GM12878 (cell line): Measurements from ENCODE around the gene DGKA.

Source experiments
- CHD4 ChIP-seq: fragments of 200-600 bp; sonication (generic); IDR thresholded peaks from 2 replicates; pipeline ENCODE4 v1.6.1; 2016; ENCODE audit warnings: mild to moderate bottlenecking
- POLR2AphosphoS5 ChIP-seq: IDR thresholded peaks from 2 replicates; pipeline ENCODE4 v1.6.1; 2011; ENCODE audit warnings: mild to moderate bottlenecking, low read length, inconsistent platforms
- SREBF1 ChIP-seq: IDR thresholded peaks from 2 replicates; pipeline ENCODE4 v1.6.1; 2012; ENCODE audit warnings: mild to moderate bottlenecking, low read length
- TCF12 ChIP-seq: IDR thresholded peaks from 2 replicates; pipeline ENCODE4 v1.6.1; 2011; ENCODE audit warnings: low read depth, mild to moderate bottlenecking, low read length
- YY1 ChIP-seq: IDR thresholded peaks from 2 replicates; pipeline ENCODE4 v1.6.1; 2011; ENCODE audit warnings: low read depth, mild to moderate bottlenecking, low read length
- TF ChIP-seq, protein P1 (sequence below), 3 experiments: IDR thresholded peaks in 2 of 3; conservative IDR thresholded peaks in 1 of 3; 2 replicates each; pipeline ENCODE4 v1.5.1; 2011; ENCODE audit warnings: low read depth in 3 of 3, low read length in 3 of 3, mild to moderate bottlenecking in 3 of 3, control low read depth in 2 of 3, moderate library complexity in 2 of 3, inconsistent platforms in 1 of 3, mixed read lengths in 1 of 3; ENCODE audit not compliant: control insufficient read depth in 2 of 3, insufficient read depth in 1 of 3; ENCODE audit errors: extremely low read depth in 1 of 3
- TF ChIP-seq, protein P2 (sequence below): IDR thresholded peaks from 2 replicates; pipeline ENCODE4 v1.6.1; 2012; ENCODE audit warnings: mild to moderate bottlenecking, low read depth, low read length

DNA sequence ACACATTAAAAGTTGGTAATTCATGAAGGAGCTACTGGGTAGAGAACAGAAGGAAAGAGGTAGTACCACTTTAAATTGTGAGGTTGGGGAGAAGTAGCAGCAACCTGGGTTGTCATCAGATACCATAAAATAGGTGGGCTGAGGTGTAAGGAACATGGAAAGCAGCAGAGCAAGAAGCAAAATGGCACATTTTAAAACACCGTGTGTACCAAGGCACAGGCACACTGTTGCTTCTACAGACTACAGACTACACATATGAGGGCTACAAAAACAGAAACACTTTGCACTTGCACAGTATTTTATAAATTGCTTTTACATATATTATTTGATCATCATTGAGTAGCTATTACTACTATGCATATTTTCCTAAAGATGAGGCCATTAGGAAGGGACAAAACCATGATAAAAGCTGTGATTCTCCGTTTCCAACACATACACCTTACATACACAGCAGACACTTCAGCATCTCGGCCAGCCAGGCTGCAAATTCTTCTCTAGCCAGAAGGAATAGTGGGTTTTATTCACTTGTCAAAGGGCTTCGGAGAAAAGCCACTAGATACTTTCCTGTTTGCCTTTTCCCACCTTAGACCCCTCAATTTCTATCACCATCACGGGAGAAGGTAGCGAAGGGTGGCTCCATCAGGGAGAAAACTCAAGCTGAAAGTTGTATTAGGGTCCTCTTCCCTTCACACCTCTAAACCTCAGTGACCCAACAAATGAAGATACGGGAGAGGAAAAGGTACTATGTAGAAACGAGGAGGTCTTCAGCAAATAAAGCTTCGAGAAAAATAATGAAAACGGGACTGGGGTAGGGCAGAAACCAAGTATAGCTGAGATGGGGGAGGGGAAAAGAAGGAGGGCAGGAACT lies 4.9 kb upstream of the DGKA start:
- TF ChIP-seq, protein P1, sequence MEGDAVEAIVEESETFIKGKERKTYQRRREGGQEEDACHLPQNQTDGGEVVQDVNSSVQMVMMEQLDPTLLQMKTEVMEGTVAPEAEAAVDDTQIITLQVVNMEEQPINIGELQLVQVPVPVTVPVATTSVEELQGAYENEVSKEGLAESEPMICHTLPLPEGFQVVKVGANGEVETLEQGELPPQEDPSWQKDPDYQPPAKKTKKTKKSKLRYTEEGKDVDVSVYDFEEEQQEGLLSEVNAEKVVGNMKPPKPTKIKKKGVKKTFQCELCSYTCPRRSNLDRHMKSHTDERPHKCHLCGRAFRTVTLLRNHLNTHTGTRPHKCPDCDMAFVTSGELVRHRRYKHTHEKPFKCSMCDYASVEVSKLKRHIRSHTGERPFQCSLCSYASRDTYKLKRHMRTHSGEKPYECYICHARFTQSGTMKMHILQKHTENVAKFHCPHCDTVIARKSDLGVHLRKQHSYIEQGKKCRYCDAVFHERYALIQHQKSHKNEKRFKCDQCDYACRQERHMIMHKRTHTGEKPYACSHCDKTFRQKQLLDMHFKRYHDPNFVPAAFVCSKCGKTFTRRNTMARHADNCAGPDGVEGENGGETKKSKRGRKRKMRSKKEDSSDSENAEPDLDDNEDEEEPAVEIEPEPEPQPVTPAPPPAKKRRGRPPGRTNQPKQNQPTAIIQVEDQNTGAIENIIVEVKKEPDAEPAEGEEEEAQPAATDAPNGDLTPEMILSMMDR (IDR thresholded peaks at IDR 0.05 in 2 of 3, conservative IDR thresholded peaks at IDR 0.05 in 1 of 3; ENCODE audit: control insufficient read depth in 2 of 3, extremely low read depth in 1 of 3, insufficient read depth in 1 of 3, low read depth in 3 of 3, low read length in 3 of 3) = no peak
- TF ChIP-seq POLR2AphosphoS5 = no peak
- TF ChIP-seq SREBF1 = no peak
- no peak for TF ChIP-seq TCF12
- TF ChIP-seq CHD4 = no peak
- TF ChIP-seq, protein P2, sequence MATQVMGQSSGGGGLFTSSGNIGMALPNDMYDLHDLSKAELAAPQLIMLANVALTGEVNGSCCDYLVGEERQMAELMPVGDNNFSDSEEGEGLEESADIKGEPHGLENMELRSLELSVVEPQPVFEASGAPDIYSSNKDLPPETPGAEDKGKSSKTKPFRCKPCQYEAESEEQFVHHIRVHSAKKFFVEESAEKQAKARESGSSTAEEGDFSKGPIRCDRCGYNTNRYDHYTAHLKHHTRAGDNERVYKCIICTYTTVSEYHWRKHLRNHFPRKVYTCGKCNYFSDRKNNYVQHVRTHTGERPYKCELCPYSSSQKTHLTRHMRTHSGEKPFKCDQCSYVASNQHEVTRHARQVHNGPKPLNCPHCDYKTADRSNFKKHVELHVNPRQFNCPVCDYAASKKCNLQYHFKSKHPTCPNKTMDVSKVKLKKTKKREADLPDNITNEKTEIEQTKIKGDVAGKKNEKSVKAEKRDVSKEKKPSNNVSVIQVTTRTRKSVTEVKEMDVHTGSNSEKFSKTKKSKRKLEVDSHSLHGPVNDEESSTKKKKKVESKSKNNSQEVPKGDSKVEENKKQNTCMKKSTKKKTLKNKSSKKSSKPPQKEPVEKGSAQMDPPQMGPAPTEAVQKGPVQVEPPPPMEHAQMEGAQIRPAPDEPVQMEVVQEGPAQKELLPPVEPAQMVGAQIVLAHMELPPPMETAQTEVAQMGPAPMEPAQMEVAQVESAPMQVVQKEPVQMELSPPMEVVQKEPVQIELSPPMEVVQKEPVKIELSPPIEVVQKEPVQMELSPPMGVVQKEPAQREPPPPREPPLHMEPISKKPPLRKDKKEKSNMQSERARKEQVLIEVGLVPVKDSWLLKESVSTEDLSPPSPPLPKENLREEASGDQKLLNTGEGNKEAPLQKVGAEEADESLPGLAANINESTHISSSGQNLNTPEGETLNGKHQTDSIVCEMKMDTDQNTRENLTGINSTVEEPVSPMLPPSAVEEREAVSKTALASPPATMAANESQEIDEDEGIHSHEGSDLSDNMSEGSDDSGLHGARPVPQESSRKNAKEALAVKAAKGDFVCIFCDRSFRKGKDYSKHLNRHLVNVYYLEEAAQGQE = no peak
- no peak for TF ChIP-seq YY1
